NCI-H2081 treated with DMSO at 0.1 percent for 48 hours (cell line): Measurements from ENCODE around the gene NUBP2.

Source experiments
- DNase-seq: peaks from one replicate; lab custom pipeline; 2025; lab: John Stamatoyannopoulos, UW

The NUBP2 gene

GRCh38 chr16:1828645-1829410 is 46.1 kb downstream of the NUBP2 start:
- DNase-seq, result no peak

GRCh38 chr16:1830213-1830612 is 47.5 kb downstream of the NUBP2 start:
- DNase-seq, result no peak

DNA sequence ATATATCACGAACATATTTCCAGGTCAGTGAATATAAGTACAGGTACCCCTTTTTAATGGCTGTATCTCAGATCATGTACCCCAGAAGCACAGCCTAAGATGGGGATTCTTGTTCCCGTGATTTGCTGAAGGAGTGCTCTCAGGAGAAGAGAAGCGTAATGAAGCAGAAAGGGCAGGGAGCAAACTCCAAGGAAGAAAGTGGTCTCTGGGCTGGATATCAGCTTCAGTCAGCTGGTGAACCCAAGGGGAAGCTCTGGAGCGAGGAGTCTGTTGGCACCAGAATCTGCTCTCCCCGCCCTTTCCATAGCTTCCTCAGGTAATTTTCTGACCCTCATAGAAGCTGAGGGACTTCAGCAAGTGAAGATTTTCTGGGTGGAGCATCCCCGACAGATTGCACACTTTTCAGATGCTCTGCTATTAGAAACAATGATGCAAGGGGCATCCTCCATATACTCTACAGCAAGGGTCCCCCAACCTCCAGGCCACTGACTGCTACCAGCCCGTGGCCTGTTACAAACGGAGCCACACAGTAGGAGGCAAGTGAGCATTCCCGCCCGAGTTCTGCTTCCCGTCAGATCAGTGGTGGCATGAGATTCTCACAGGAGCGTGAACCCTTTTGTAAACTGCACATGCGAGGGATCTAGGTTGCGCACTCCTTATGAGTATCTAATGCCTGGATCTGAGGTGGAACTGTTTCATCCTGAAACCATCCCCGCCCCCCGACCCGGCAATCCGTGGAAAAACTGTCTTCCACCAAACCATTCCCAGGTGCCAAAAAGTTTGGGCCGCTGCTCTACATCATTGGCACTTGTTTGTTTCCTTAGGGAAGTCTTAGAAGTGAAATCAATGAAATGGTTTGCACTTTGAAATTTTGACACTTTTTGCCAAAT is 48.7 kb downstream of the NUBP2 start:
- no peak for DNase-seq

DNA sequence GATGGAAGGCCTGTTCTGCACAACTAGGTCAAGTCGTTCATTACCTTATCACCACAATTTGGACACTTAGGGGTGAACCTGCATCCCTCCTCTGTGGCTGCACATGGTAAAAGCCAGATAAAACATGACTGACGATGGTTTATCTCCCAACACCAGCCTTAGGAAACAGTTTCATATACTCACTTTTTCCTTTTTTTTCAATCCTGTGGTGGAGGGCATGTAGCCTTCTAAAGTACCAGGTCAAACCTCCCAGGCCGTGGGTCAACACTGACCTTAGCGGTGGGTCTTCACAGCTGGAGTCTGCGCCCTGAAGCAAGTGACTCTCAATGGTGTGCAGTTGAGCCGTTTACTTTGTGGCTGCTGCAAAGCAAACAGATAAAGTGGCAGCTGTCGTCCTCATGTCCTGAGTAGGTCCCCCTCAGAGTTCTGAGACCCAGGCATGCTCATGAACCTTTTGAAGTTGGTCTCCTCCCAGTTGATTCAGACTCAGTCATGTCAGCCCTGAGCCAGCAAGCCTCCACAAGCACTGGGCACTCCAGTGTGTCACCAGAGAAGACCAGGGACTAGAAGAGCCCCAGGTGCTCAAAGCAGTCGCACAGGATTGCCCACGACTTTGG is 50.2 kb downstream of the NUBP2 start:
- DNase-seq, result no peak

- no peak for DNase-seq
Observed at GRCh38 chr16:1834096-1834495, 51.3 kb downstream of the NUBP2 start.
